UCSD-AML1 (cell line): Measurements from ENCODE around the gene P2RX6.

Experiments used
- DNase-seq: peaks from one replicate; lab custom pipeline; 2025; ENCODE audit not compliant: unreplicated experiment; lab: John Stamatoyannopoulos, UW

P2RX6 gene

GRCh38 chr22:20979940-20980453 is 35.0 kb upstream of the P2RX6 start:
- no peak for DNase-seq

- no peak for DNase-seq
Observed at GRCh38 chr22:20980523-20980922, 34.4 kb upstream of the P2RX6 start.

- no peak for DNase-seq
Observed at GRCh38 chr22:20980938-20981722, 33.8 kb upstream of the P2RX6 start.

GRCh38 chr22:20981787-20982562 is 33.0 kb upstream of the P2RX6 start, which contains the start of gene LZTR1:
Gene LZTR1, plus strand, starts transcription at chr22:20982297. Its CDS starts 75 bp downstream, at chr22:20982372.
- peak; percentile 88 for DNase-seq

GRCh38 chr22:20982563-20982882 is 32.4 kb upstream of the P2RX6 start:
- no peak for DNase-seq

- DNase-seq: no peak
Observed at GRCh38 chr22:20983081-20983771, 31.7 kb upstream of the P2RX6 start.

GRCh38 chr22:20985720-20986119 is 29.2 kb upstream of the P2RX6 start:
- no peak for DNase-seq

GRCh38 chr22:20986365-20986764 is 28.6 kb upstream of the P2RX6 start:
- no peak for DNase-seq

GRCh38 chr22:20987375-20987774 is 27.6 kb upstream of the P2RX6 start:
- DNase-seq: no peak

- DNase-seq: no peak
Observed at GRCh38 chr22:20988573-20989322, 26.2 kb upstream of the P2RX6 start.

GRCh38 chr22:20989323-20990138 is 25.4 kb upstream of the P2RX6 start:
- no peak for DNase-seq

GRCh38 chr22:20990184-20991180 is 24.5 kb upstream of the P2RX6 start:
- DNase-seq: no peak

GRCh38 chr22:20991252-20992055 is 23.5 kb upstream of the P2RX6 start:
- DNase-seq: no peak

- DNase-seq: no peak
Observed at GRCh38 chr22:20992056-20992442, 22.9 kb upstream of the P2RX6 start.

GRCh38 chr22:20992456-20993303 is 22.3 kb upstream of the P2RX6 start:
- DNase-seq: no peak

GRCh38 chr22:20993304-20994127 is 21.4 kb upstream of the P2RX6 start:
- DNase-seq: no peak
